HCT116 (cell line): Measurements from ENCODE around the gene FCRL1.

Experiments used
- CBX3 ChIP-seq: IDR thresholded peaks from 2 replicates; pipeline ENCODE4 v1.6.1; 2012; ENCODE audit warnings: low read depth
- CTCF ChIP-seq, 3 experiments: fragments of 200-600 bp in 1 of 3; sonication (generic) in 1 of 3; IDR thresholded peaks in 2 of 3; conservative IDR thresholded peaks in 1 of 3; 2 replicates each; pipeline ENCODE4 v1.5.1; 2012 to 2017; ENCODE audit warnings: low read depth in 2 of 3, low read length in 2 of 3, antibody characterized with exemption in 1 of 3, borderline replicate concordance in 1 of 3, control low read depth in 1 of 3, mild to moderate bottlenecking in 1 of 3, mixed read lengths in 1 of 3, mixed run types in 1 of 3, moderate library complexity in 1 of 3; ENCODE audit not compliant: insufficient read depth in 1 of 3
- EZH2 ChIP-seq: fragments of 200-600 bp; sonication (generic); IDR thresholded peaks from 2 replicates; pipeline ENCODE4 v1.6.1; 2017; ENCODE audit warnings: antibody characterized with exemption, mixed run types
- EZH2phosphoT487 ChIP-seq: fragments of 200-600 bp; IDR thresholded peaks from 2 replicates; pipeline ENCODE4 v1.6.1; 2018; ENCODE audit warnings: antibody characterized with exemption, borderline replicate concordance
- JUND ChIP-seq: IDR thresholded peaks from 2 replicates; pipeline ENCODE4 v1.6.1; 2012
- POLR2A ChIP-seq: IDR thresholded peaks from 2 replicates; pipeline ENCODE4 v1.7.0; 2011; ENCODE audit warnings: borderline replicate concordance; ENCODE audit not compliant: insufficient read depth, insufficient read length; ENCODE audit errors: extremely low read depth
- POLR2AphosphoS5 ChIP-seq: IDR thresholded peaks from 2 replicates; pipeline ENCODE4 v1.6.1; 2011; ENCODE audit warnings: mild to moderate bottlenecking, low read depth, low read length, moderate library complexity
- RAD21 ChIP-seq: IDR thresholded peaks from 2 replicates; pipeline ENCODE4 v1.6.1; 2012; ENCODE audit warnings: low read depth, mild to moderate bottlenecking
- REST ChIP-seq: IDR thresholded peaks from 2 replicates; pipeline ENCODE4 v1.6.1; 2012; ENCODE audit warnings: low read depth
- ZBTB33 ChIP-seq: IDR thresholded peaks from 2 replicates; pipeline ENCODE4 v1.6.1; 2011; ENCODE audit warnings: mild to moderate bottlenecking, low read length, moderate library complexity; ENCODE audit not compliant: insufficient replicate concordance; ENCODE audit errors: extremely low read depth

- TF ChIP-seq CTCF (IDR thresholded peaks at IDR 0.05 in 2 of 3, conservative IDR thresholded peaks at IDR 0.05 in 1 of 3; ENCODE audit: borderline replicate concordance in 1 of 3, insufficient read depth in 1 of 3, low read depth in 2 of 3, low read length in 2 of 3) (no peak), POLR2AphosphoS5 (no peak), REST (no peak), RAD21 (no peak), JUND (no peak), EZH2 (no peak), EZH2phosphoT487 (no peak), ZBTB33 (no peak), POLR2A (no peak), CBX3 (no peak)
Measured at GRCh38 chr1:157748262-157748817, 71.6 kb downstream of the FCRL1 start.
